MM.1S (cell line): ENCODE measurements around the gene EPHA5.

Experiments used
- CTCF ChIP-seq: fragments of 300-600 bp; sonication (generic); IDR thresholded peaks from 2 replicates; pipeline ENCODE4 v1.5.1; 2016; ENCODE audit warnings: antibody characterized with exemption, low read length, mixed read lengths
- EZH2 ChIP-seq: fragments of 300-600 bp; sonication (generic); optimal IDR thresholded peaks from 2 replicates; pipeline ENCODE3; 2017; ENCODE audit warnings: low read depth, mild to moderate bottlenecking, antibody characterized with exemption, low read length, mixed read lengths
- EZH2phosphoT487 ChIP-seq: fragments of 300-600 bp; sonication (generic); IDR thresholded peaks from 2 replicates; pipeline ENCODE4 v1.6.1; 2018; ENCODE audit warnings: antibody characterized with exemption, low read length

GRCh38 chr4:65670331-65671031 lies at the start of gene EPHA5:
- TF ChIP-seq CTCF = no peak
- TF ChIP-seq EZH2phosphoT487 = no peak
- no peak for TF ChIP-seq EZH2
